Nephron (organoid): ENCODE data around the gene PDGFD.

Experiments
- H3K27ac Mint-ChIP-seq, 3 experiments: 2 replicates each; pipeline ENCODE4 v1.8.0; 2020; ENCODE audit warnings: mixed read lengths in 3 of 3, mild to moderate bottlenecking in 2 of 3, moderate library complexity in 1 of 3
- H3K27me3 Mint-ChIP-seq: 2 replicates; pipeline ENCODE4 v1.8.0; 2021; ENCODE audit warnings: low read depth, mild to moderate bottlenecking, moderate library complexity, mixed read lengths
- H3K36me3 Mint-ChIP-seq: 2 replicates; pipeline ENCODE4 v1.8.0; 2020; ENCODE audit warnings: low read depth, mixed read lengths
- H3K4me1 Mint-ChIP-seq: 2 replicates; pipeline ENCODE4 v1.8.0; 2020; ENCODE audit warnings: mixed read lengths
- H3K4me3 Mint-ChIP-seq, 3 experiments: 2 replicates each; pipeline ENCODE4 v1.8.0; 2020; ENCODE audit warnings: mild to moderate bottlenecking in 3 of 3, mixed read lengths in 3 of 3, moderate library complexity in 2 of 3
- H3K9me3 Mint-ChIP-seq: 2 replicates; pipeline ENCODE4 v1.8.0; 2020; ENCODE audit warnings: mixed read lengths
- CTCF ChIP-seq, 3 experiments: fragments of 200-600 bp; sonication (generic); IDR thresholded peaks; one replicate each; pipeline ENCODE4 v1.5.0; 2021; ENCODE audit warnings: antibody characterized with exemption in 3 of 3; ENCODE audit not compliant: unreplicated experiment in 3 of 3

PDGFD gene

GRCh38 chr11:103988595-103988969, 175.4 kb downstream of the PDGFD start:
- no peak for TF ChIP-seq CTCF (IDR thresholded peaks at IDR 0.05; ENCODE audit: unreplicated experiment in 3 of 3)
- H3K27ac Mint-ChIP-seq = no peak overlapping the region

DNA sequence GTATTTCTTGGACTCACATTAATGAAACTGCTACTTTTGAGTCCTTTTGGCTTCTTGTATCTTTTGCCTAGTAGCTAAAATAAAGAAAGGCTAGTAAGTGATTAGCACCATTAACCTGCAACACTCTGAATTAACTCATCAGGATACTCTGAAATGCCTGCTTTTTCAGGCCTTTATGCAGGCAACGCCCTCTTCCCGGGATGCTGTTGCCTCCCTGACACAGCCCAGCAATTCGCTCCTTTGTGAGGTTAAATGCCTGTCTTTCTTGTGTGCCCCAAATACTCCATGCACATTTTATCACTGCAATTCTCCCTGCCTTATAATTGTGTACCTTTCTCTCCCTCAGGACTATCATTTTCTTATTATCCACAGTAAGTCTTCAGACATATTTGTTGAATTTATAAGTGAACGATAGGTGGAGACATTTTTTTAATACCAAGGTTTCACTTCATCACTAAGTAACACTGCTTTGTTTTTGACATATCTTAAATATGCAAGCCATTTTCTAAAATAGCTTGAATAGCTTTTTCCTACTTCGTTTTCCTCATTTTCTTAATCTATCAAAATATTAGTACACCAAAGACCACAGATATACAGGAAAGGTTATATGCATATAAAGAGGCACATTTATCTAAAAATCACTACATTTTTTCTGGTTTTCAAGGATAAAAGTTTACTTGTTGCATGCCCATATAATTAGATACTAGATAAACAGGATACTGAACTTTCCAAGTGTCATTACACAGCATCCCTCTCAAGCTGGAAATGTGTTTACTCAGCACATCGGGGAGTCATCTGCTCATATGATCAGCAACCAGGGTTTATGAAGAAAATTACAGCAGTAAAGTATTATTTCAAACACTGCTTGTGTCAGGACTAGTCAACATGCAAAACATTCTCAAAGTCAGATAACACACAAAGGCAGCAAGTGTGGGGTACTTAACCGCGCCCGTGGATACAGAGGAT, 176.0 kb downstream of the PDGFD start:
- H3K4me3 Mint-ChIP-seq = no peak overlapping the region
- TF ChIP-seq CTCF (IDR thresholded peaks at IDR 0.05; ENCODE audit: unreplicated experiment in 3 of 3) = no peak
- no peaks in the 10 kb centered on the region for H3K27me3 Mint-ChIP-seq
- no peaks in the 10 kb centered on the region for H3K4me1 Mint-ChIP-seq
- peaks cover 6% of the 10 kb centered on the region for H3K9me3 Mint-ChIP-seq
- peaks cover 6% of the 10 kb centered on the region for H3K36me3 Mint-ChIP-seq
- no peak overlapping the region for H3K27ac Mint-ChIP-seq

More at GRCh38 chr11:103988595-103988969, 175.4 kb downstream of the PDGFD start:
- peaks cover 6% of the 10 kb centered on the region for H3K9me3 Mint-ChIP-seq
- peaks cover 6% of the 10 kb centered on the region for H3K36me3 Mint-ChIP-seq
- H3K27me3 Mint-ChIP-seq = no peaks in the 10 kb centered on the region
- no peak overlapping the region for H3K4me3 Mint-ChIP-seq
- peaks cover 4% of the 10 kb centered on the region for H3K4me1 Mint-ChIP-seq

GRCh38 chr11:103985041-103985440, 178.9 kb downstream of the PDGFD start:
- Mint-ChIP-seq H3K27me3 (no peaks in the 10 kb centered on the region), H3K4me3 (no peak overlapping the region), H3K36me3 (peaks cover 9% of the 10 kb centered on the region), H3K4me1 (no peaks in the 10 kb centered on the region), H3K9me3 (peaks cover 8% of the 10 kb centered on the region), H3K27ac (no peak overlapping the region)
- TF ChIP-seq CTCF (IDR thresholded peaks at IDR 0.05; ENCODE audit: unreplicated experiment in 3 of 3) = no peak

- Mint-ChIP-seq H3K36me3 (peaks cover 9% of the 10 kb centered on the region), H3K27me3 (no peaks in the 10 kb centered on the region), H3K4me1 (peaks cover 12% of the 10 kb centered on the region), H3K4me3 (no peak overlapping the region), H3K27ac (peak overlapping the region in 1 of 3 experiments; percentile 25), H3K9me3 (peaks cover 8% of the 10 kb centered on the region)
- TF ChIP-seq CTCF (IDR thresholded peaks at IDR 0.05; ENCODE audit: unreplicated experiment in 3 of 3) = no peak
Measured at GRCh38 chr11:103980108-103980507, 183.8 kb downstream of the PDGFD start.

DNA sequence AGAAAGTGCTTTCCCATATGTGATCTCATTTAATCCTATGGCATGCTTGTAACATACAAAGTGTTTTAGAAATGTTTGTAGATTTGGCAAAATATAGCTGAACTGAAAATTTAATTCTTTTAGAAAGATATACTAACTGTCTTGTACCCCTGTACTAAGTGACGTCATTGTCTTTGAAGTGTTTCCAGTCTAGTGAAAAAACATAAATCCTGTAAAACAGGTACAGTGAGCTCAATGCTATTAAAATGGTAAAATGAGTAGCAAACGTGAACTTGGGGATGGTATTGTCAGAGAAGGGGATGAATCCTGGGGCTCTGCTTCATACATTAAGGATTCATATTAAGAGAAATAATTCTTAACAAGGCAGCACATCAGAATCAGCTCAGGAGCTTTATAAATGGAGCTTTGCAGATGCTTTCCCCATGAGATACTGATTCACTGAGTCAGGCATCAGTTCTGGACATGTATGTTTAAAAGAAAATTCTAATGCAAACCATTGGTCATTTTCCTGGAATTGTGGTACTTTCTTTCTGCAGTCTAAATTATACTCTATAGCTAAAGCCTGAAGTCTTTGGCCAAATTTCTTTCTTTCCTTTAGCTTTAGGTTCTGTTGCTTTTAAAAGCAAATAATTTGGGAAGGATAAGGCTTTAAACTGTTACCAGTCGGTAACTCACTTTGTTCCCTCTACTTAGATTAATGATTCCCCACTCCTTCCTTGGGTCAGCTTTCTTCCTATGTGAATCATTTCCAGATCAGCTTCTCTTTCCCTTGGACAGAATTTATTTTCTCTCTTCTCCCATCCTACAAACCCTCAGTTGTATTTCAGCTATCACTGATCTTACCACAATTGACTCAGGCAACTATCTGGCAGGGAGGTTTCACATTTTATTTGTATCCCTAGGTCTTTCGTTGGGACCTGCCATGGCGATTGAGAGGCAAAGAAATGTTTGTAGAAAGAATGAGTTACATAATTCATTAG, 185.0 kb downstream of the PDGFD start:
- peaks cover 6% of the 10 kb centered on the region for H3K36me3 Mint-ChIP-seq
- H3K4me1 Mint-ChIP-seq = peaks cover 12% of the 10 kb centered on the region
- no peak for TF ChIP-seq CTCF (IDR thresholded peaks at IDR 0.05; ENCODE audit: unreplicated experiment in 3 of 3)
- H3K4me3 Mint-ChIP-seq = no peak overlapping the region
- peak overlapping the region; percentile 63 to 89 (median 83) for H3K27ac Mint-ChIP-seq
- no peaks in the 10 kb centered on the region for H3K27me3 Mint-ChIP-seq
- H3K9me3 Mint-ChIP-seq = peaks cover 2% of the 10 kb centered on the region
